Choroid plexus epithelial cell (primary cell): ENCODE measurements around the gene PDZD2.

Experiments
- DNase-seq: peaks from one replicate; pipeline ENCODE4 v3.0.0-alpha.2; 2010; ENCODE audit warnings: low read depth
- H3K4me3 ChIP-seq: 2 replicates; pipeline ENCODE4 v1.5.1; 2011; ENCODE audit warnings: low read depth, mild to moderate bottlenecking, control low read depth, low read length, moderate library complexity
- CTCF ChIP-seq: conservative IDR thresholded peaks from 2 replicates; pipeline ENCODE4 v1.5.1; 2011; ENCODE audit warnings: low read depth, mild to moderate bottlenecking, control low read depth, inconsistent platforms, low read length, moderate library complexity

PDZD2 gene

GRCh38 chr5:31786090-31786631 lies 147.2 kb downstream of the PDZD2 start:
- DNase-seq = no peak
- no peak for TF ChIP-seq CTCF
- H3K4me3 ChIP-seq = no peak overlapping the region

- DNase-seq = no peak
- no peak for TF ChIP-seq CTCF
- no peak overlapping the region for H3K4me3 ChIP-seq
Measured at GRCh38 chr5:31794009-31794408, 155.1 kb downstream of the PDZD2 start.

- no peak overlapping the region for H3K4me3 ChIP-seq
- no peak for TF ChIP-seq CTCF
- DNase-seq = no peak
Measured at GRCh38 chr5:31798168-31798567, 159.2 kb downstream of the PDZD2 start.

- no peak overlapping the region for H3K4me3 ChIP-seq
- TF ChIP-seq CTCF = no peak
Measured at GRCh38 chr5:31800351-31800750, 161.4 kb downstream of the PDZD2 start.

GRCh38 chr5:31805785-31806400 lies 167.0 kb downstream of the PDZD2 start:
- H3K4me3 ChIP-seq = no peak overlapping the region
- DNase-seq = no peak
- TF ChIP-seq CTCF = no peak

More at GRCh38 chr5:31800351-31800750, 161.4 kb downstream of the PDZD2 start:
- DNase-seq = no peak

- no peak for TF ChIP-seq CTCF
- no peak for DNase-seq
- H3K4me3 ChIP-seq = no peak overlapping the region
Measured at GRCh38 chr5:31806561-31806960, 167.6 kb downstream of the PDZD2 start.
